ENCODE measurements around the gene GATA2.

DNA sequence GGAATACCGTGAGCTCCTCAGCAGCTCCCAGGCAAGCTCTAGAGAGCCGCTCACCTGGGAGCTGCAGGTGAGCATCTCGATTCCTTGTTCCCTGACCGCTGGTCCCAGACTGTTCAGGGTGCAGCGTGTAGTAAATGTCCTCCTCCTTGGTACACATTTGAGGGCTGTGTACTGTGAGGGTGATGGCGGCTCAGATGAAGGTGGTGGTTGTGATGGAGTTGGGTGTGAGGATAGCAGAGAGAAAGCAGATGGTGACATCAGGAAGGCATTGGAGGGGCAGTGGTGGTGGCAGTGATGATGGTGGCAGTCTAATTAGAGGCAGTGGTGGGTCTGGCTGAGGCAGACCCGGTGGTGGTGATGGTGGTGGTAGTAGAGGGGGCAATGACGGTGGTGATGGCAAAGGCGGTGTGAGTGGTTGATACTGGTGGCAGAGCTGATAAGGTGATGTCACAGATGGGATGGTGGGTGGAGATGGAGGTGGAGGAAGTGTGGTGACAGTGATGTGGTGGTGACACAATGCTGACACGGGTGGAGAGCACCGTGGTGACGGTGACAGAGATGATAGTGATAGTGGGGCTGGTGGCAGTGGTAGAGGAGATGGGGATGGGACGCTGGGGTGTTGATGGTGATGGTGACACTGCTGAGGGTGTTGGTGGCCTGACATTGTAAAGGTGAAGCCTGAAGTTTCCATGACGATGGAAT is 26.0 kb downstream of the GATA2 start, which contains the start of gene DNAJB8:
- TF ChIP-seq SUZ12 (IDR thresholded peaks at IDR 0.05; ENCODE audit: extremely low read depth, insufficient read depth, insufficient read length) (no peak), ZNF274 (IDR thresholded peaks at IDR 0.05; ENCODE audit: low read depth, low read length) (no peak)
